K562 (cell line): ENCODE data around the gene FUT9. TPM values are rescaled to one million over a fixed set of nuclear protein-coding genes. Genes with fewer than 3 reads are reported as not detected.

Experiments used
- ATAC-seq: fragments of 200-7000 bp; cut with Tn5 transposase; 3 replicates; pipeline ENCODE4 v1.9.1; 2020; ENCODE audit warnings: moderate library complexity
- BruUV-seq: library from RNA; stranded (reverse); fragments of 400-500 nt; replicated peaks from 2 replicates; lab custom pipeline; 2021; lab: Mats Ljungman, UMichigan
- CTCF ChIA-PET: fragments of 300-600 bp; formaldehyde crosslinking; extraction: SDS; loops from one replicate; lab custom pipeline; 2021; ENCODE audit warnings: low intra/inter-chr PET ratio; lab: Yijun Ruan, JAX
- POLR2A ChIA-PET: fragments of 300-600, 350-650 bp; sonication (Branson Sonifier 250); formaldehyde crosslinking; extraction: SDS; loops from one replicate; lab custom pipeline; 2021; ENCODE audit warnings: antibody characterized with exemption, inconsistent platforms; lab: Yijun Ruan, JAX
- DNase-seq, 4 experiments: peaks; one replicate each; pipeline versions ENCODE4 v3.0.0 to v3.0.0-alpha.2; 2011 to 2018; ENCODE audit warnings: low spot score in 3 of 4, mixed read lengths in 3 of 4; ENCODE audit errors: extremely low read depth in 1 of 4
- FAIRE-seq: peaks from 2 replicates; lab custom pipeline; 2011; peaks lifted over from hg19 to GRCh38; lab: Jason Lieb, UNC
- H2AFZ ChIP-seq: 2 replicates; pipeline ENCODE4 v1.6.0; 2011; ENCODE audit warnings: low read depth, low read length, control low read depth, inconsistent platforms
- H3K27ac ChIP-seq: fragments of 200-600 bp; 3 replicates; pipeline ENCODE4 v1.8.0; 2011; ENCODE audit warnings: low read depth, mild to moderate bottlenecking, control low read depth, inconsistent platforms, low read length, moderate library complexity, mixed read lengths; ENCODE audit errors: extremely low read depth
- H3K27me3 ChIP-seq, 2 experiments: fragments of 300-600 bp in 1 of 2; 2 replicates in 1 of 2; 3 replicates in 1 of 2; pipeline versions ENCODE4 v1.6.0 to v1.8.0; 2011; ENCODE audit warnings: inconsistent platforms in 2 of 2, low read length in 2 of 2, mild to moderate bottlenecking in 1 of 2, mixed read lengths in 1 of 2, moderate library complexity in 1 of 2; ENCODE audit not compliant: control insufficient read depth in 2 of 2, insufficient read depth in 2 of 2
- H3K36me3 ChIP-seq: fragments of 300-600 bp; 3 replicates; pipeline ENCODE4 v1.8.0; 2011; ENCODE audit warnings: mild to moderate bottlenecking, low read length, inconsistent platforms; ENCODE audit not compliant: control insufficient read depth, insufficient read depth
- H3K4me1 ChIP-seq, 2 experiments: fragments of 200-600 bp in 1 of 2; replicated peaks in 1 of 2; 2 replicates in 1 of 2; 3 replicates in 1 of 2; pipeline versions ENCODE4 v1.5.1 to v1.8.0; 2011; ENCODE audit warnings: inconsistent platforms in 2 of 2, low read length in 2 of 2, mild to moderate bottlenecking in 1 of 2, mixed read lengths in 1 of 2, moderate library complexity in 1 of 2; ENCODE audit not compliant: control insufficient read depth in 2 of 2, insufficient read depth in 2 of 2
- H3K4me2 ChIP-seq: 2 replicates; pipeline ENCODE4 v1.6.1; 2011; ENCODE audit warnings: low read length, control low read depth, inconsistent platforms, mixed read lengths; ENCODE audit not compliant: insufficient read depth
- H3K4me3 ChIP-seq: fragments of 200-600 bp; sonication (generic), shearing (Covaris generic); 2 replicates; pipeline ENCODE4 v1.5.1; 2016; ENCODE audit warnings: control low read depth, inconsistent platforms
- H3K79me2 ChIP-seq: fragments of 200-600 bp; 3 replicates; pipeline ENCODE4 v1.8.0; 2011; ENCODE audit warnings: low read length, inconsistent platforms; ENCODE audit not compliant: control insufficient read depth, insufficient read depth
- H3K9ac ChIP-seq, 2 experiments: 2 replicates each; pipeline versions ENCODE4 v1.6.0 to v1.6.1; 2011; ENCODE audit warnings: low read depth in 2 of 2, low read length in 2 of 2, control low read depth in 1 of 2, inconsistent platforms in 1 of 2, mild to moderate bottlenecking in 1 of 2, mixed read lengths in 1 of 2; ENCODE audit not compliant: insufficient read depth in 1 of 2
- H3K9me1 ChIP-seq: one replicate; pipeline ENCODE4 v1.6.0; 2011; ENCODE audit warnings: inconsistent platforms, mild to moderate bottlenecking, low read length, moderate library complexity; ENCODE audit not compliant: control insufficient read depth, insufficient read depth
- H3K9me3 ChIP-seq: replicated peaks from 2 replicates; pipeline ENCODE4 v1.5.1; 2011; ENCODE audit warnings: low read depth, low read length, inconsistent platforms; ENCODE audit not compliant: control insufficient read depth, insufficient read depth
- H4K20me1 ChIP-seq: replicated peaks from 2 replicates; pipeline ENCODE4 v1.6.1; 2011; ENCODE audit warnings: low read length, inconsistent platforms, mixed read lengths; ENCODE audit not compliant: control insufficient read depth, insufficient read depth
- FOXJ3 ChIP-seq: sonication (generic); formaldehyde crosslinking; IDR thresholded peaks from 2 replicates; pipeline ENCODE4 v1.4.0; 2020; ENCODE audit warnings: mild to moderate bottlenecking, missing genetic modification reagents
- HDAC6 ChIP-seq: IDR thresholded peaks from 2 replicates; pipeline ENCODE4 v1.6.1; 2012; ENCODE audit warnings: low read depth, mild to moderate bottlenecking, control low read depth, inconsistent platforms, low read length, moderate library complexity
- LARP7 ChIP-seq: fragments of 450-650 bp; IDR thresholded peaks from 2 replicates; pipeline ENCODE4 v1.6.1; 2016
- RNF2 ChIP-seq: sonication (generic); IDR thresholded peaks from 2 replicates; pipeline ENCODE4 v1.6.1; 2016
- ZBTB43 ChIP-seq: sonication (generic); formaldehyde crosslinking; IDR thresholded peaks from 2 replicates; pipeline ENCODE4 v1.8.0; 2023; ENCODE audit warnings: mild to moderate bottlenecking, missing genetic modification reagents
- ZNF134 ChIP-seq: fragments of 250-450 bp; sonication (Bioruptor Pico); conservative IDR thresholded peaks from 2 replicates; pipeline ENCODE4 v1.4.0; 2020
- ZNF76 ChIP-seq: fragments of 250-450 bp; sonication (Bioruptor Pico); IDR thresholded peaks from 2 replicates; pipeline ENCODE4 v1.4.0; 2020; ENCODE audit warnings: mild to moderate bottlenecking, moderate library complexity, borderline replicate concordance
- WGBS: fragments of 100-300 bp; shearing (Covaris generic); methylation state at CpG from one replicate; pipeline ENCODE4 v1.1.6; 2016; ENCODE audit warnings: low coverage, mixed read lengths; ENCODE audit not compliant: insufficient coverage; ENCODE audit errors: missing lambda C conversion rate; 5-methylcytosine and 5-hydroxymethylcytosine counted together
- in situ Hi-C: fragments of 300-500 bp; cut with MboI; formaldehyde crosslinking; loops from 4 replicates; pipeline ENCODE4 v1.15.0; 2018; ENCODE audit warnings: inconsistent platforms, mixed read lengths
- intact Hi-C: fragments of 100-400 bp; cut with micrococcal nuclease; formaldehyde crosslinking; loops from 2 replicates; pipeline ENCODE4 v1.14.2; 2022
- polyA plus RNA-seq, 8 experiments: library from polyadenylated mRNA; depleted of rRNA in 4 of 8; stranded (reverse) in 5 of 8; unstranded in 3 of 8; fragments of >200 nt; fragmentation: Nextera tagmentation in 2 of 8; fragmentation: Illumina TruSeq in 1 of 8; extraction: Ambion mirVana in 2 of 8; extraction: Trizol in 1 of 8; gene quantifications; 2 replicates each; pipeline versions ENCODE4 v1.2.1 to v1.2.3, GENCODE V29; 2011 to 2014; ENCODE audit warnings: inconsistent platforms in 1 of 8, missing spikeins in 1 of 8
- total RNA-seq, 7 experiments: library from RNA; depleted of rRNA in 6 of 7; stranded (reverse); fragments of >200 nt in 6 of 7; fragmentation: Illumina TruSeq in 2 of 7; extraction: Trizol in 2 of 7; gene quantifications; 2 replicates each; pipeline versions ENCODE4 v1.2.1 to v1.2.3, GENCODE V29; 2011 to 2021; ENCODE audit warnings: low replicate concordance in 1 of 7

Gene FUT9
- total and polyA plus RNA-seq, 9 of the 15 experiments (the other 6 are each of a cell fraction or from before 2014, with no cell fraction given), result not detected

GRCh38 chr6:96014846-96015517, 792 bp upstream of the FUT9 start:
- no peak for DNase-seq
- Histone ChIP-seq H2AFZ (no peak overlapping the region), H3K27me3 (no peaks in the 10 kb centered on the region), H3K9me3 (no peaks in the 10 kb centered on the region), H3K4me2 (no peak overlapping the region), H4K20me1 (no peaks in the 10 kb centered on the region), H3K4me1 (no peaks in the 10 kb centered on the region), H3K36me3 (no peaks in the 10 kb centered on the region), H3K27ac (no peak overlapping the region), H3K9me1 (no peaks in the 10 kb centered on the region), H3K79me2 (no peaks in the 10 kb centered on the region), H3K4me3 (no peak overlapping the region), H3K9ac (no peak overlapping the region)
- 2% methylated on average over 20 of the region's 20 CpGs for WGBS
- FAIRE-seq, result no peak
- CTCF ChIA-PET, result no interaction called here
- in situ Hi-C loops (no loop called here), intact Hi-C loops (no loop called here)
- TF ChIP-seq ZBTB43 (CRISPR knock-in tag), result no peak
- BruUV-seq, result no TSS peak
- ATAC-seq, result no peak
- POLR2A ChIA-PET, result no interaction called here

- in situ Hi-C loops, result no loop called here
- no peaks in the 10 kb centered on the region for H3K4me1 ChIP-seq
- no peak overlapping the region for H3K9ac ChIP-seq
- ATAC-seq, result no peak
- no peak for FAIRE-seq
- H3K9me1 ChIP-seq, result no peaks in the 10 kb centered on the region
- intact Hi-C loops, result no loop called here
- POLR2A ChIA-PET, result no interaction called here
- no peak overlapping the region for H3K27ac ChIP-seq
- no peaks in the 10 kb centered on the region for H4K20me1 ChIP-seq
- CTCF ChIA-PET, result no interaction called here
- no peaks in the 10 kb centered on the region for H3K27me3 ChIP-seq
- no peaks in the 10 kb centered on the region for H3K9me3 ChIP-seq
- no peaks in the 10 kb centered on the region for H3K79me2 ChIP-seq
- H3K4me3 ChIP-seq, result no peak overlapping the region
- under 1% methylated on average over 16 of the region's 18 CpGs for WGBS
- BruUV-seq, result no TSS peak
- H3K4me2 ChIP-seq, result no peak overlapping the region
- TF ChIP-seq RNF2 (no peak), HDAC6 (no peak), FOXJ3 (CRISPR knock-in tag) (no peak), ZNF134 (no peak), ZNF76 (CRISPR knock-in tag) (no peak), LARP7 (no peak)
- no peak overlapping the region for H2AFZ ChIP-seq
- DNase-seq, result no peak
- H3K36me3 ChIP-seq, result no peaks in the 10 kb centered on the region
These were observed 728 bp downstream of the FUT9 start for GRCh38 chr6:96016334-96017069.
